Measurements from ENCODE around the gene RARRES1.

The RARRES1 gene

DNA sequence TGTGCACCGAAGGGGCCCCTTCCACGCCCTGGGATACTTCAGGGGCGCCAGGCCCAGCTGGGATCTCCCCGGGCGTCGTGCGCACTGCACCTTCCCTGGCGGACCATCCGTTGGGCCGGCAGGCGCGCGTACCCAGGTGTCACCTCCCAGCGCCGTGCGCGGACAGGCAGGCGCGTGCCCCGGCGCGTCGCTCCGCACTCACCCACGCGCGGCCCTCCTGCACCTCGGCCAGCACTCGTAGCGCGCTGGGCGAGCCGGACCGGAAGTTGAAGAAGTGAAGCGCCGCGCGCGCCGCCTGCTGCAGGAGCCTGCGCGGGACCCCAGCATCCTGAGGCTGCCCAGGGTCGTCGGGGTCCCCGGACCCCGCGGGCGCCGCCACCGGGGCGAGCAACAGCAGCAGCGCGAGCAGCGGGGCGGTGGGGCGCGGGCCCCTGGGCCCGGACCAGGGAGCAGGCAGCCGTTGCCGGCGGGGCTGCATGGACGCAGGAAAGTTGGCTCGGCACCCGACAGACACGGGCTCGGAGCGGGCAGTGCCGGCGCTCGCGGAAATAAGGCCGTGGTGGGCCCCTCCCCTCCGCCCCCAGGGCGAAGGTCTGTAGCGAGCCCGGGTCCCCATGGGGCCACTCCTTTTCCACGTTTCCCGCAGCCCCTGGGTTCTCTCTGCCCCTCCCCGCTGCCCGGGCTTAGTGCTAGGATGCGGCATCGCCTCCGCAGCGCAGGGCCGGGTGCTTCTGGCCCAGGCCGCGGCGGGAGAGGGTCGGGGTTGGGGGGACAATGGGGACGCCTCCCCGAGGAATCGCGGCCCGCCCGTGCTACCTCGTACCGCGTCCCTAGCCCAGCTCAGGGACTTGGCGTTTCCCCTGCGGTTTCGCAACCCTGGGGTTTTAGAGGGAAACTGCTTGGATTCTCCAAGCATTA is at the start of gene RARRES1:
Gene RARRES1 (minus strand): TSS at position 520 of the 918 bp plus-strand sequence. CDS start 42 bp downstream, at position 478.
- DNase-seq (ENCODE audit: low spot score) = peak; percentile 21

- no peak for DNase-seq (ENCODE audit: low spot score)
Measured at GRCh38 chr3:158781849-158782248, 49.6 kb upstream of the RARRES1 start.

GRCh38 chr3:158781191-158781590 is 48.9 kb upstream of the RARRES1 start:
- no peak for DNase-seq (ENCODE audit: low spot score)

- DNase-seq (ENCODE audit: low spot score) = no peak
Measured at GRCh38 chr3:158780766-158781165, 48.5 kb upstream of the RARRES1 start.

DNA sequence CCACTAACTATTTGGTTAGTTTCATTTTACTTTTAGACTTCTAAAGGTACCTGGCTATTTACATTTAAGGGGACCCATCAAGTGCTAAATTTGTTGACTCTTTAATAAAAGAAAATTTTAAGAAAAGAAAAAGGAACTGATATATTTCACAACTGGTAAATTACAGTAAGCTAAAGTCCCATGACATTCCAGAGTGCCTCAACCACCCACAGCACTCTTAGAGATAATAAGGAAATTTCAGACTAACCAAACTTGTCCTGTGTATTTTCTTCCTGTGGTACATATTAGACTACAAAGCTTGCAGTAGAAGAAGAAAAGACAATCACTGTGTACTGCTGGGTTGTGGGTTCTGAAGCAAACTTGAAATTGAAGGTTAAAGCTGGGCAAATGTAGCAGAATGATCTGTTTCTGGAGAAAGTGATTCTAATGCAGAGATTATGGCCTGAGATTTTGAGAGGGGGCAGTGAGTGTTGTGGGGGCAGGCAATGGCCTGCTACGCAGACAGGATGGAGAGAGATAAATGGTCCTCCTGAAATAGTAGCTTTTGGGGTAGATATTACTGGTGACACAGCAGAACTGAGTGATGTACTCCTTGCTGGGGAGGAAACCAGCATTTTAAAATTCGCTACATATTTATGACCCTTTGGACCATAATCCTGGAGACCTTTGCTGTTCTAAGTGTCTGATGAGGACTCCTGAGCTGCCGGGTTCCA is 45.1 kb upstream of the RARRES1 start:
- DNase-seq (ENCODE audit: low spot score) = no peak

GRCh38 chr3:158776531-158776930 is 44.3 kb upstream of the RARRES1 start:
- DNase-seq (ENCODE audit: low spot score) = no peak

- DNase-seq (ENCODE audit: low spot score) = no peak
Measured at GRCh38 chr3:158775426-158776410, 43.5 kb upstream of the RARRES1 start.

DNA sequence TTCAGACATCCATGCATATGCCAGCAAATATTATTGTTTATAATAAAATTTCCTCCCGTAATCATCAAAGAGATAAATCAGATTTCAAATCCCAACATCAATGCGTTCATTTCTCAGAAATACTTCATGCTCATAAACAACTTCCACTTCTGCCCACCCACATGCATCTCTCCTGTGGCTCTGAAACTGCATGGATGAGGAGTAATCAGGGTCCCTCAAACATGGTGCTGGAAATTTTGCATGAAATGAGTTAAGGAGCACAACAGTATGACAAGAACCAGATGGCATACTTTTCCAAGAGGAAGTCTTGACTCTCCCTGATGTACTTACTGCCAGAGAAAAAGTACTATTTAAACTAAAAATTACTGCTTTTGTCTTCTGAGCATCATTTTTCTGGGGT is 42.7 kb upstream of the RARRES1 start:
- DNase-seq (ENCODE audit: low spot score) = no peak

- DNase-seq (ENCODE audit: low spot score) = no peak
Measured at GRCh38 chr3:158773845-158774830, 41.9 kb upstream of the RARRES1 start.

GRCh38 chr3:158773166-158773565 is 40.9 kb upstream of the RARRES1 start:
- DNase-seq (ENCODE audit: low spot score) = no peak

DNA sequence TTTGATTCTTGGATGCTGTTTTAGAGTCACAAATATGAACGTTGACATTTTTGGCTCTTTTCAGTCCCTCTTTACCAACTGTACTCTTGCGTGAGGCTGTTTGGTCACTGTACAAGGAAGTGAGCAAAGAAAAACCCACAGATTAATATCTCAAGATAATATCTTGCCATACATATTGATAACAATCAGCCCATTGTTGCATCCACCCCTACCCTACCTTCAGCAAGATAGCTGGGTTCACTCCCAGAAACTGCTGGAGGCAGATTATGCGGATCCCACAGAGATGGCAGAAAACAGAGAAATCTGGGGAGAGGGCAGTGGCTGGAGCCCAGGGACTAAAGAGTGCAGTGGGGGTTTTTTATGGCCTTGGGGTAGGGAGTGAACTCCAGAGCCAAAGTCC is 39.7 kb upstream of the RARRES1 start:
- no peak for DNase-seq (ENCODE audit: low spot score)

DNA sequence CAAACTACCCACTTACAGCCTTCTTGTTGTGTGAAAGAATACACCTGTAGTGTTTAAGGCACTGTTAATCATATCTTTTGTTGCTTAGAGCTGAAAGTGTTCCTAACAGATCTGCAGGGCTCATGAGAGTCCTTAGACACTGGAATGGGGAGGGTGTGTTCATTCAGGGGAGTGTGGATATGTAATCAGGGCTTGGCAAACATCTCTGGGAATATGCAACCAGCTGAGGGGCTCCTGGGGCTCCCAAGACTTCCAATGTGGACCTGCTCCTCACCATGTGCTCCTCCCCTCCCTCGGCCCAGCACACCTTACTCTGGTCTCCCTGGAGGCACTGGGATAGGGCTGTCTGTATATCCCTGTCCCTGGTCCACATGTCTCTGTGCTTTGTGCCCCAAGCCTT is 39.3 kb upstream of the RARRES1 start:
- DNase-seq (ENCODE audit: low spot score) = no peak

DNA sequence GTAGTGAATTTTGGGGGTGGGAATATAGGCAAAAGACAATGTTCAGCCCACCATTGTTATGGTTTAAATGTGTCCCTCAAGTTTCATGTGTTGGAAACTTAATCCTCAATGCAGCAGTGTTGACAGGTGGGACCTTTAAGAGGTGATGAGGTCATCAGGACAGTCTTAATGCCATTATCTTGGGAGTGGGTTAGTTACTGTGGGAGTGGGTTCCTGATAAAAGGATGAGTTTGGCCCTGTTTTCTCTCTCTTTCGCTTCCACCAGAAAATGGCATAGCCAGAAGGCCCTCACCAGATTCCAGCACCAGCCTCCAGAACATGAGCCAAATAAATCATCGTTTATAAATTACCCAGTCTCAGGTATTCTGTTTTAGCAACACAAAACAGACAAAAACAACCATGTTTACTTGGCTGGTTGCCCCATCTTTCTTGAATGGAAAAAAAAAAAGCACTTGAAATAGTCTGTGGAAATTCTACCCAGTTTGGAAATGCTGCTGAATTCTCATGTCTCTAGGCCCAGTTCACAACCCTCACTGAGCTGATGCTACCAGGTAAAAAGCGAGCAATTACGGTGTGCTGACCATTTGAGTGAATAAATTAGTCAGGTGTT is 38.6 kb upstream of the RARRES1 start:
- DNase-seq (ENCODE audit: low spot score) = no peak

DNA sequence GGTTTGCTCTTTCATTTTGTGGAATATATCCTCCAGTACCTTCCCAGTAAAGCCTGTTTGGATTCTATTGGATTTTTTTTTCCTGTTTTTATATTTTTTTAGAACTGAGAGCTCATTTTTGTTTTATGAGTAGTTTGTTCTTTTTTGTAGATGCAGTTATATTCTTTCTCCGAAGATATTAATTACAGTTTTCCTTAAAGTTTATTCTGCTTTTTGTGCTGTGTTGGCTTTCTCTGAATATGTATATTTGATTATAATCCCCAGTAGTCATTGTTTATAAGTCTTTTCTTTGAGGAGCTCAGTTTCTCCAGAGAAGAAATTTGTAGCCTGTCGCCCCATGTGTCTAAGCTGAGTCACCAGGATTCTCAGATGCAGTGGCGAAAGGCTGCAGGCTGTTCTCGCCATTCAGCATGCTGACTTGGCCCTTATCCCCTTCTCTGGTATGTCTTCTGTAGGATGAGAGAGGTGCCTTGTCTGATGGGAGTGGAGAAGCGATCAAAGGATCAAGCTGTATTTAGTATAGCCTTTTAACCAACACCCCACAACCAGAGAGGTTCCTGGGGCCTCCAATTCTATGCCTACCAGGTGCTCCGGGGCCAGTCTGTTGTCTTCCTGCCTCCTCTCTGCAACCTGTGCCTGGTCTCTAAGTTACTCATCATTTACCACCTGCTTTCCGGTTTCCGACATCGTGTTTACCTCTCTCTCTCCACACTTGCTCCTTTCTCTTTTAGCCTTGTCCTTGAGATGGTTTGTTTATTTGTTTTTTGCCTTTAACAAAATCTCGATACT is 37.9 kb upstream of the RARRES1 start:
- no peak for DNase-seq (ENCODE audit: low spot score)

DNA sequence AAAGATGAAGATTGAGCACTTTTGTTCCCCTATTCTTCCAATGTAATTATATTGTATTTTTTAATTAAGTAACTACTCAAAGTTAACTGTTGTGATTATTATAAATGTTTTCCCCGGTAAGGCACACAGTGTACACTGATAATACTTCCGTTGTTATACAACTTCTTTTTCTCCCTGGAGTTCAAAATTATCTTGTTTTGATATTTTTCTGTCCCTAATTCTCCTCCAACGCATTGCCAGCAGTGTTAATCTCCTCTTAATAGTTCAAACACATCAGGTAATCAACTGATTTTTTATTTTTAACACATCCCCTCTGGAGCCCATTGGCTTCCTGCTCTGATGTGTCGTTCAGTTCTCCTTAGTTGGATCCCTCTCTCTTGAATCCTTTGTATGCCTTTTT is 37.3 kb upstream of the RARRES1 start:
- DNase-seq (ENCODE audit: low spot score) = no peak

- no peak for DNase-seq (ENCODE audit: low spot score)
Measured at GRCh38 chr3:158768881-158769543, 36.8 kb upstream of the RARRES1 start.

DNA sequence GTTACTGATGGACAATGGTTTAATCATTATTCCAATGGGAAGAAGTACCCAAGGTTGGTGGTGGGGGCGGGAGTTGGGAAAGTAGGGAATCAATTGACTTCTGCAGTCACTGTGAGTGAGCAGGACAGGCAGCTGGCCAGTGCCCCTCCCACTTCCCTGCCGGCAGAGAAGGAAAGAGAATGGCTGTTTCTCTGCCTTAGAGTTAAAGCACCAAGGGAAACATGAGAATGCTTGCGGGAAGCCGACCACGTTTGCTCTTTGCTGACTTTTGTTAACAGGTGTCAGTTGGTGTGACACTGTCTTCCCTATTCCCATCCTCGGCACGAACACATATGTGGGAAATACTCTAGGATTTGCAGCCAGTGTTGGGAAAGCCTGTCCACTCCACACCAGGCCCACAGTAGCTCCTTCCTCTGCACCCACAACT is 36.1 kb upstream of the RARRES1 start:
- no peak for DNase-seq (ENCODE audit: low spot score)

GRCh38 chr3:158766364-158766763 is 34.1 kb upstream of the RARRES1 start:
- DNase-seq (ENCODE audit: low spot score) = no peak

Measured in CD4-positive, alpha-beta T cell treated with Interleukin-6 at 100 ng/mL for 8 hours (primary cell).